HepG2 (cell line): ENCODE measurements around the gene FAM118B. TPM values are rescaled to one million over a fixed set of nuclear protein-coding genes. Genes with fewer than 3 reads are reported as not detected.

Experiments
- ATAC-seq: fragments of 200-7000 bp; cut with Tn5 transposase; 3 replicates; pipeline ENCODE4 v1.9.1; 2020; ENCODE audit warnings: mild to moderate bottlenecking, moderate library complexity
- BruUV-seq: library from RNA; stranded (reverse); fragments of 400-500 nt; replicated peaks from 2 replicates; lab custom pipeline; 2021; lab: Mats Ljungman, UMichigan
- CTCF ChIA-PET: fragments of 300-600 bp; formaldehyde crosslinking; extraction: SDS; loops from one replicate; lab custom pipeline; 2021; ENCODE audit warnings: low total read pairs, inconsistent platforms, low intra/inter-chr PET ratio; lab: Yijun Ruan, JAX
- POLR2A ChIA-PET: fragments of 350-600 bp; sonication (Branson Sonifier 250); formaldehyde crosslinking; loops from one replicate; lab custom pipeline; 2020; ENCODE audit warnings: antibody characterized with exemption, inconsistent platforms; lab: Yijun Ruan, JAX
- DNase-seq: peaks from one replicate; pipeline ENCODE4 v3.0.0-alpha.2; 2015; ENCODE audit warnings: low spot score
- FAIRE-seq: peaks from 3 replicates; lab custom pipeline; 2011; peaks lifted over from hg19 to GRCh38; lab: Jason Lieb, UNC
- H2AFZ ChIP-seq: one replicate; pipeline ENCODE4 v1.6.1; 2011; ENCODE audit warnings: low read length, inconsistent platforms
- H3K27ac ChIP-seq: fragments of 300-600 bp; 3 replicates; pipeline ENCODE4 v1.8.0; 2011; ENCODE audit warnings: mixed run types, mild to moderate bottlenecking, mixed read lengths, low read length, inconsistent platforms; ENCODE audit not compliant: insufficient read depth; ENCODE audit errors: extremely low read length
- H3K27me3 ChIP-seq, 2 experiments: fragments of 200-600 bp in 1 of 2; 2 replicates in 1 of 2; 3 replicates in 1 of 2; pipeline versions ENCODE4 v1.6.0 to v1.8.0; 2011; ENCODE audit warnings: low read length in 2 of 2, mild to moderate bottlenecking in 2 of 2, moderate library complexity in 2 of 2, inconsistent platforms in 1 of 2; ENCODE audit not compliant: insufficient read depth in 2 of 2, control insufficient read depth in 1 of 2
- H3K36me3 ChIP-seq, 2 experiments: fragments of 200-600 bp in 1 of 2; replicated peaks in 1 of 2; 2 replicates in 1 of 2; 3 replicates in 1 of 2; pipeline versions ENCODE4 v1.5.1 to v1.8.0; 2011; ENCODE audit warnings: low read length in 2 of 2, inconsistent platforms in 1 of 2; ENCODE audit not compliant: insufficient read depth in 2 of 2, control insufficient read depth in 1 of 2
- H3K4me1 ChIP-seq: 2 replicates; pipeline ENCODE4 v1.5.1; 2012; ENCODE audit warnings: low read length, inconsistent platforms; ENCODE audit not compliant: insufficient read depth
- H3K4me2 ChIP-seq: 2 replicates; pipeline ENCODE4 v1.6.0; 2011; ENCODE audit warnings: low read depth, low read length, inconsistent platforms
- H3K4me3 ChIP-seq, 3 experiments: fragments of 200-600 bp in 1 of 3; sonication (generic), shearing (Covaris generic) in 1 of 3; replicated peaks in 1 of 3; 2 replicates each; pipeline ENCODE4 v1.5.1; 2011 to 2016; ENCODE audit warnings: low read length in 3 of 3, inconsistent platforms in 2 of 3, low read depth in 2 of 3, mild to moderate bottlenecking in 2 of 3, control low read depth in 1 of 3, mixed read lengths in 1 of 3; ENCODE audit not compliant: insufficient read depth in 1 of 3
- H3K79me2 ChIP-seq: one replicate; pipeline ENCODE4 v1.6.1; 2011; ENCODE audit warnings: low read length, inconsistent platforms; ENCODE audit not compliant: insufficient read depth
- H3K9ac ChIP-seq: 2 replicates; pipeline ENCODE4 v1.6.0; 2011; ENCODE audit warnings: mild to moderate bottlenecking, low read depth, low read length, inconsistent platforms; ENCODE audit not compliant: insufficient read depth
- H3K9me3 ChIP-seq: 2 replicates; pipeline ENCODE4 v1.5.1; 2012; ENCODE audit warnings: mild to moderate bottlenecking, low read length
- H4K20me1 ChIP-seq: 2 replicates; pipeline ENCODE4 v1.6.0; 2011; ENCODE audit warnings: inconsistent platforms, mild to moderate bottlenecking, low read length, moderate library complexity; ENCODE audit not compliant: insufficient read depth
- LBX2 ChIP-seq: sonication (generic); formaldehyde crosslinking; IDR thresholded peaks from 2 replicates; pipeline ENCODE4 v1.5.0; 2020; ENCODE audit warnings: missing genetic modification reagents, mild to moderate bottlenecking, borderline replicate concordance
- NFRKB ChIP-seq: fragments of 450-650 bp; IDR thresholded peaks from 2 replicates; pipeline ENCODE4 v1.6.1; 2017
- NONO ChIP-seq, 2 experiments: fragments of 450-650 bp in 1 of 2; sonication (generic) in 1 of 2; formaldehyde crosslinking in 1 of 2; IDR thresholded peaks in 1 of 2; conservative IDR thresholded peaks in 1 of 2; 2 replicates each; pipeline versions ENCODE4 v1.6.1 to v1.8.0; 2017 to 2022; ENCODE audit warnings: mild to moderate bottlenecking in 1 of 2, missing genetic modification reagents in 1 of 2, moderate library complexity in 1 of 2
- SKIL ChIP-seq: sonication (generic); formaldehyde crosslinking; IDR thresholded peaks from 2 replicates; pipeline ENCODE4 v1.8.0; 2022; ENCODE audit warnings: missing genetic modification reagents, mild to moderate bottlenecking, moderate library complexity, borderline replicate concordance
- SRSF1 ChIP-seq: fragments of 200-400 bp; formaldehyde crosslinking; optimal IDR thresholded peaks from 2 replicates; pipeline ENCODE3; 2017; ENCODE audit warnings: mild to moderate bottlenecking, low read depth, low read length, moderate library complexity
- ZNF143 ChIP-seq: sonication (generic); formaldehyde crosslinking; IDR thresholded peaks from 2 replicates; pipeline ENCODE4 v1.4.0; 2020; ENCODE audit warnings: missing genetic modification reagents
- ZNF225 ChIP-seq: sonication (generic); formaldehyde crosslinking; IDR thresholded peaks from 2 replicates; pipeline ENCODE4 v1.4.0; 2020; ENCODE audit warnings: mild to moderate bottlenecking, missing genetic modification reagents
- ZNF362 ChIP-seq: sonication (generic); formaldehyde crosslinking; IDR thresholded peaks from 2 replicates; pipeline ENCODE4 v1.4.0; 2020; ENCODE audit warnings: missing genetic modification reagents, mild to moderate bottlenecking, borderline replicate concordance
- ZNF552 ChIP-seq: sonication (generic); formaldehyde crosslinking; IDR thresholded peaks from 2 replicates; pipeline ENCODE4 v1.9.0; 2022; ENCODE audit warnings: missing genetic modification reagents, mild to moderate bottlenecking, borderline replicate concordance
- ZNF558 ChIP-seq: sonication (generic); formaldehyde crosslinking; IDR thresholded peaks from 2 replicates; pipeline ENCODE4 v1.9.0; 2022; ENCODE audit warnings: mild to moderate bottlenecking, missing genetic modification reagents, borderline replicate concordance
- ZNF569 ChIP-seq: sonication (generic); formaldehyde crosslinking; IDR thresholded peaks from 2 replicates; pipeline ENCODE4 v1.5.0; 2020; ENCODE audit warnings: mild to moderate bottlenecking, missing genetic modification reagents, moderate library complexity, borderline replicate concordance
- ZNF639 ChIP-seq: conservative IDR thresholded peaks from 2 replicates; pipeline ENCODE4 v1.6.1; 2018; ENCODE audit warnings: missing genetic modification reagents
- ZNF710 ChIP-seq: sonication (generic); formaldehyde crosslinking; IDR thresholded peaks from 2 replicates; pipeline ENCODE4 v1.5.0; 2020; ENCODE audit warnings: mild to moderate bottlenecking, missing genetic modification reagents, borderline replicate concordance
- WGBS: methylation state at CpG from one replicate; pipeline ENCODE4 v1.1.6; 2017; ENCODE audit warnings: low lambda C conversion rate; 5-methylcytosine and 5-hydroxymethylcytosine counted together
- in situ Hi-C: cut with HindIII; loops from 2 replicates; pipeline ENCODE4 v1.10.0; 2017; ENCODE audit warnings: low pct_unique_long_range_greater_than_20kb; ENCODE audit not compliant: extremely low pct_ligation_motif_present
- intact Hi-C: fragments of 100-400 bp; cut with micrococcal nuclease; formaldehyde crosslinking; loops from one replicate; pipeline ENCODE4 v1.10.0; 2022; ENCODE audit not compliant: unreplicated experiment
- polyA plus RNA-seq, 8 experiments: library from polyadenylated mRNA; depleted of rRNA in 3 of 8; stranded (reverse) in 7 of 8; unstranded in 1 of 8; fragments of >200 nt; fragmentation: Illumina TruSeq in 4 of 8; extraction: Trizol in 4 of 8; gene quantifications; 2 replicates each; pipeline versions ENCODE4 v1.2.1 to v1.2.3, GENCODE V29; 2011 to 2016; ENCODE audit warnings: low read depth in 4 of 8, missing spikeins in 1 of 8, mixed read lengths in 1 of 8; ENCODE audit not compliant: insufficient read depth in 1 of 8
- total RNA-seq, 5 experiments: library from RNA; depleted of rRNA; stranded (reverse); fragments of >200 nt; fragmentation: Illumina TruSeq; extraction: Trizol; gene quantifications; 2 replicates each; pipeline ENCODE4 v1.2.3, GENCODE V29; 2016; ENCODE audit warnings: low read depth in 1 of 5

The FAM118B gene
- total and polyA plus RNA-seq, 2 of the 13 experiments (the other 11 are each of a cell fraction or from before 2014, with no cell fraction given), result 10.2 to 25.7 TPM

GRCh38 chr11:126186708-126187529 is 24.7 kb upstream of the FAM118B start:
- H3K36me3 ChIP-seq, result peaks cover 2 to 8% of the 10 kb centered on the region in 2 experiments; a peak in 2 of 5 replicates
- H3K79me2 ChIP-seq, result no peaks in the 10 kb centered on the region
- TSS peak; percentile 67 for BruUV-seq
- no peaks in the 10 kb centered on the region for H4K20me1 ChIP-seq
- CTCF ChIA-PET, result interaction anchor here (1.2 kb wide), 1 partner anchor 244 kb away, joined by 3 read pairs; no protein-coding TSS in a partner anchor
- H3K27ac ChIP-seq, result peak overlapping the region; percentile 94
- no peak overlapping the region for H2AFZ ChIP-seq
- H3K9ac ChIP-seq, result peak overlapping the region; percentile 70
- FAIRE-seq, result peak; percentile 89
- H3K27me3 ChIP-seq, result no peaks in the 10 kb centered on the region
- DNase-seq, result peak; percentile 87
- H3K4me3 ChIP-seq, result peak overlapping the region; percentile 25 to 60 (median 37); a peak in 4 of 6 replicates
- in situ Hi-C loops (loop anchor here (5.0 kb wide), 1 partner anchor 265 kb away; no protein-coding TSS in a partner anchor), intact Hi-C loops (loop anchor here (1.0 to 2.0 kb wide), 2 partner anchors 40 to 124 kb away; partner anchors contain the start of gene CDON)
- peak; percentile 82 for ATAC-seq
- POLR2A ChIA-PET, result interaction anchor here (0.6 to 7.7 kb wide), 23 partner anchors 9 to 284 kb away, joined by 3 to 87 read pairs (median 4); partner anchors contain the start of genes CDON, DCPS, FOXRED1 and PUS3
- H3K9me3 ChIP-seq, result no peaks in the 10 kb centered on the region
- 20% methylated on average over 16 of the region's 22 CpGs for WGBS
- peak overlapping the region; percentile 85 for H3K4me2 ChIP-seq
- H3K4me1 ChIP-seq, result peaks cover 96% of the 10 kb centered on the region
- no peak for TF ChIP-seq ZNF552 (CRISPR knock-in tag)
- no peak for TF ChIP-seq ZNF225 (CRISPR knock-in tag)
- no peak for TF ChIP-seq SKIL (CRISPR knock-in tag)
- TF ChIP-seq ZNF710 (CRISPR knock-in tag), result peak; percentile 65; the same call in 1 of the 2 replicates
- no peak for TF ChIP-seq LBX2 (CRISPR knock-in tag)
- TF ChIP-seq NFRKB, result no peak
- no peak for TF ChIP-seq ZNF143 (CRISPR knock-in tag)
- no peak for TF ChIP-seq NONO (IDR thresholded peaks at IDR 0.05)
- TF ChIP-seq NONO (CRISPR knock-in tag; conservative IDR thresholded peaks at IDR 0.05), result peak; percentile 53; the same call in 1 of the 2 replicates
- TF ChIP-seq SRSF1, result no peak
- TF ChIP-seq ZNF558 (CRISPR knock-in tag), result no peak
- TF ChIP-seq ZNF569 (CRISPR knock-in tag), result no peak
- TF ChIP-seq ZNF639, result peak; percentile 59; the same call in 1 of the 2 replicates
- peak; percentile 26; the same call in 1 of the 2 replicates for TF ChIP-seq ZNF362 (CRISPR knock-in tag)
